Ovary (tissue), 3 donors: Measurements from ENCODE around the gene BANP.
"Not testable (repeated sequence)": the region's sequence is repeated elsewhere in the genome, so short reads cannot be mapped to it uniquely, and the experiment has no call there.

ENCODE experiments used
- POLR2A ChIP-seq: fragments of 450-650 bp; IDR thresholded peaks from one replicate; pipeline ENCODE4 v1.6.1; 2017; ENCODE audit warnings: antibody characterized with exemption, mild to moderate bottlenecking, moderate library complexity
- TF ChIP-seq, protein P1 (sequence below), 3 donors: fragments of 450-650 bp in 2 of 3; fragments of 200-600 bp in 1 of 3; IDR thresholded peaks; one replicate each; pipeline versions ENCODE4 v1.5.1 to v1.8.0; 2016 to 2022; ENCODE audit warnings: antibody characterized with exemption in 3 of 3, mild to moderate bottlenecking in 1 of 3
- donor health status: DM: no; HTN: no; CAD: no.

DNA sequence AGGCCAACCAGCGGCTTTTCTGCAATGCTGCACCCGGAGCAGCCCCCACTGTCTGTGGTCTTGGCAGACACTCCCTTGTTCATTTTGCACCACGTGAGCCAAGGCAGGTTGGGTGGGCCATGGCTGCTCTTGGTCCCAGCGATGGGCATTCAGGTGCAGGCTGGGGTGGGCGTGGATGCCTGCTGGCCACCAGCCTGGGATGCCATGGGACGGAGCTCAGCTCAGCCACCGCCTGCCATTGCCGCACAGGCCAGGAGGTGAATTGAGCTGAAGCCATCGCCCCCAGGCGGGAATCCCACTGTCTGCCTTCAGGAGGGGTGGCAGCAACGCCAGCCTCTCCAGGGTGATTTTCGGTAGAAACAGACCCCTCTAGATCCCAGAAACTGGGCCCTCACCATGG lies 155.3 kb downstream of the BANP start:
- TF ChIP-seq POLR2A: not testable (repeated sequence)
- TF ChIP-seq, protein P1, sequence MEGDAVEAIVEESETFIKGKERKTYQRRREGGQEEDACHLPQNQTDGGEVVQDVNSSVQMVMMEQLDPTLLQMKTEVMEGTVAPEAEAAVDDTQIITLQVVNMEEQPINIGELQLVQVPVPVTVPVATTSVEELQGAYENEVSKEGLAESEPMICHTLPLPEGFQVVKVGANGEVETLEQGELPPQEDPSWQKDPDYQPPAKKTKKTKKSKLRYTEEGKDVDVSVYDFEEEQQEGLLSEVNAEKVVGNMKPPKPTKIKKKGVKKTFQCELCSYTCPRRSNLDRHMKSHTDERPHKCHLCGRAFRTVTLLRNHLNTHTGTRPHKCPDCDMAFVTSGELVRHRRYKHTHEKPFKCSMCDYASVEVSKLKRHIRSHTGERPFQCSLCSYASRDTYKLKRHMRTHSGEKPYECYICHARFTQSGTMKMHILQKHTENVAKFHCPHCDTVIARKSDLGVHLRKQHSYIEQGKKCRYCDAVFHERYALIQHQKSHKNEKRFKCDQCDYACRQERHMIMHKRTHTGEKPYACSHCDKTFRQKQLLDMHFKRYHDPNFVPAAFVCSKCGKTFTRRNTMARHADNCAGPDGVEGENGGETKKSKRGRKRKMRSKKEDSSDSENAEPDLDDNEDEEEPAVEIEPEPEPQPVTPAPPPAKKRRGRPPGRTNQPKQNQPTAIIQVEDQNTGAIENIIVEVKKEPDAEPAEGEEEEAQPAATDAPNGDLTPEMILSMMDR (IDR thresholded peaks at IDR 0.05): not testable (repeated sequence)
